ENCODE results near the gene ALDH16A1.

The ALDH16A1 gene

GRCh38 chr19:49475191-49475917 is 22.3 kb downstream of the ALDH16A1 start:
- TF ChIP-seq GATA2 (IDR thresholded peaks at IDR 0.05; ENCODE audit: low read depth, low read length), result no peak
- TF ChIP-seq GATA3 (IDR thresholded peaks at IDR 0.05; ENCODE audit: low read depth, low read length), result no peak

GRCh38 chr19:49475995-49476880 is 23.2 kb downstream of the ALDH16A1 start:
- TF ChIP-seq GATA2 (IDR thresholded peaks at IDR 0.05; ENCODE audit: low read depth, low read length) (no peak), GATA3 (IDR thresholded peaks at IDR 0.05; ENCODE audit: low read depth, low read length) (no peak)

- no peak for TF ChIP-seq GATA3 (IDR thresholded peaks at IDR 0.05; ENCODE audit: low read depth, low read length)
- TF ChIP-seq GATA2 (IDR thresholded peaks at IDR 0.05; ENCODE audit: low read depth, low read length), result no peak
These were observed 27.1 kb downstream of the ALDH16A1 start for GRCh38 chr19:49479975-49480628.

GRCh38 chr19:49481020-49481683 is 28.1 kb downstream of the ALDH16A1 start:
- no peak for TF ChIP-seq GATA3 (IDR thresholded peaks at IDR 0.05; ENCODE audit: low read depth, low read length)

GRCh38 chr19:49486232-49486631 is 33.2 kb downstream of the ALDH16A1 start:
- TF ChIP-seq GATA3 (IDR thresholded peaks at IDR 0.05; ENCODE audit: low read depth, low read length), result no peak
- TF ChIP-seq GATA2 (IDR thresholded peaks at IDR 0.05; ENCODE audit: low read depth, low read length), result no peak

- TF ChIP-seq GATA2 (IDR thresholded peaks at IDR 0.05; ENCODE audit: low read depth, low read length) (no peak), GATA3 (IDR thresholded peaks at IDR 0.05; ENCODE audit: low read depth, low read length) (no peak)
These were observed 33.8 kb downstream of the ALDH16A1 start for GRCh38 chr19:49486710-49487276.

GRCh38 chr19:49487277-49488045 is 34.4 kb downstream of the ALDH16A1 start, which contains the start of gene RPL13A:
Gene RPL13A (plus strand): TSS chr19:49487608. CDS start chr19:49487630, 22 bp downstream.
- TF ChIP-seq GATA3 (IDR thresholded peaks at IDR 0.05; ENCODE audit: low read depth, low read length) (no peak), GATA2 (IDR thresholded peaks at IDR 0.05; ENCODE audit: low read depth, low read length) (no peak)

GRCh38 chr19:49488046-49488862 is 35.2 kb downstream of the ALDH16A1 start:
- TF ChIP-seq GATA2 (IDR thresholded peaks at IDR 0.05; ENCODE audit: low read depth, low read length) (no peak), GATA3 (IDR thresholded peaks at IDR 0.05; ENCODE audit: low read depth, low read length) (no peak)

- no peak for TF ChIP-seq GATA3 (IDR thresholded peaks at IDR 0.05; ENCODE audit: low read depth, low read length)
- TF ChIP-seq GATA2 (IDR thresholded peaks at IDR 0.05; ENCODE audit: low read depth, low read length), result no peak
These were observed 36.0 kb downstream of the ALDH16A1 start for GRCh38 chr19:49488863-49489537.

- no peak for TF ChIP-seq GATA2 (IDR thresholded peaks at IDR 0.05; ENCODE audit: low read depth, low read length)
These were observed 36.7 kb downstream of the ALDH16A1 start for GRCh38 chr19:49489601-49490167.

GRCh38 chr19:49490287-49491029 is 37.4 kb downstream of the ALDH16A1 start:
- TF ChIP-seq GATA2 (IDR thresholded peaks at IDR 0.05; ENCODE audit: low read depth, low read length) (no peak), GATA3 (IDR thresholded peaks at IDR 0.05; ENCODE audit: low read depth, low read length) (no peak)

All from SH-SY5Y (cell line).